A549 (cell line): Measurements from ENCODE around the gene FBXO10.

Source experiments
- HDAC2 ChIP-seq: fragments of 200-600 bp; sonication (generic); IDR thresholded peaks from 2 replicates; pipeline ENCODE4 v1.6.1; 2016
- NFE2L2 ChIP-seq: fragments of 150-350 bp; conservative IDR thresholded peaks from 2 replicates; pipeline ENCODE4 v1.6.1; 2014; ENCODE audit warnings: low read length
- NR3C1 ChIP-seq: fragments of >200 bp; sonication (Bioruptor Twin); formaldehyde crosslinking; IDR thresholded peaks from 3 replicates; pipeline ENCODE4 v1.6.1; 2017
- RFX5 ChIP-seq: fragments of 450-650 bp; IDR thresholded peaks from 2 replicates; pipeline ENCODE4 v1.7.1; 2014; ENCODE audit warnings: antibody characterized with exemption, mild to moderate bottlenecking, moderate library complexity
- TF ChIP-seq, protein P1 (sequence below): fragments of 200-600 bp; sonication (generic); IDR thresholded peaks from 2 replicates; pipeline ENCODE4 v1.6.1; 2016; ENCODE audit warnings: antibody characterized with exemption, mild to moderate bottlenecking, moderate library complexity
- TF ChIP-seq, protein P2 (sequence below): fragments of >200 bp; sonication (Bioruptor Twin); formaldehyde crosslinking; IDR thresholded peaks from 3 replicates; pipeline ENCODE4 v1.5.1; 2016

- TF ChIP-seq HDAC2 (no peak), NR3C1 (no peak), NFE2L2 (no peak), RFX5 (no peak)
- TF ChIP-seq, protein P1, sequence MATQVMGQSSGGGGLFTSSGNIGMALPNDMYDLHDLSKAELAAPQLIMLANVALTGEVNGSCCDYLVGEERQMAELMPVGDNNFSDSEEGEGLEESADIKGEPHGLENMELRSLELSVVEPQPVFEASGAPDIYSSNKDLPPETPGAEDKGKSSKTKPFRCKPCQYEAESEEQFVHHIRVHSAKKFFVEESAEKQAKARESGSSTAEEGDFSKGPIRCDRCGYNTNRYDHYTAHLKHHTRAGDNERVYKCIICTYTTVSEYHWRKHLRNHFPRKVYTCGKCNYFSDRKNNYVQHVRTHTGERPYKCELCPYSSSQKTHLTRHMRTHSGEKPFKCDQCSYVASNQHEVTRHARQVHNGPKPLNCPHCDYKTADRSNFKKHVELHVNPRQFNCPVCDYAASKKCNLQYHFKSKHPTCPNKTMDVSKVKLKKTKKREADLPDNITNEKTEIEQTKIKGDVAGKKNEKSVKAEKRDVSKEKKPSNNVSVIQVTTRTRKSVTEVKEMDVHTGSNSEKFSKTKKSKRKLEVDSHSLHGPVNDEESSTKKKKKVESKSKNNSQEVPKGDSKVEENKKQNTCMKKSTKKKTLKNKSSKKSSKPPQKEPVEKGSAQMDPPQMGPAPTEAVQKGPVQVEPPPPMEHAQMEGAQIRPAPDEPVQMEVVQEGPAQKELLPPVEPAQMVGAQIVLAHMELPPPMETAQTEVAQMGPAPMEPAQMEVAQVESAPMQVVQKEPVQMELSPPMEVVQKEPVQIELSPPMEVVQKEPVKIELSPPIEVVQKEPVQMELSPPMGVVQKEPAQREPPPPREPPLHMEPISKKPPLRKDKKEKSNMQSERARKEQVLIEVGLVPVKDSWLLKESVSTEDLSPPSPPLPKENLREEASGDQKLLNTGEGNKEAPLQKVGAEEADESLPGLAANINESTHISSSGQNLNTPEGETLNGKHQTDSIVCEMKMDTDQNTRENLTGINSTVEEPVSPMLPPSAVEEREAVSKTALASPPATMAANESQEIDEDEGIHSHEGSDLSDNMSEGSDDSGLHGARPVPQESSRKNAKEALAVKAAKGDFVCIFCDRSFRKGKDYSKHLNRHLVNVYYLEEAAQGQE, result no peak
- TF ChIP-seq, protein P2, sequence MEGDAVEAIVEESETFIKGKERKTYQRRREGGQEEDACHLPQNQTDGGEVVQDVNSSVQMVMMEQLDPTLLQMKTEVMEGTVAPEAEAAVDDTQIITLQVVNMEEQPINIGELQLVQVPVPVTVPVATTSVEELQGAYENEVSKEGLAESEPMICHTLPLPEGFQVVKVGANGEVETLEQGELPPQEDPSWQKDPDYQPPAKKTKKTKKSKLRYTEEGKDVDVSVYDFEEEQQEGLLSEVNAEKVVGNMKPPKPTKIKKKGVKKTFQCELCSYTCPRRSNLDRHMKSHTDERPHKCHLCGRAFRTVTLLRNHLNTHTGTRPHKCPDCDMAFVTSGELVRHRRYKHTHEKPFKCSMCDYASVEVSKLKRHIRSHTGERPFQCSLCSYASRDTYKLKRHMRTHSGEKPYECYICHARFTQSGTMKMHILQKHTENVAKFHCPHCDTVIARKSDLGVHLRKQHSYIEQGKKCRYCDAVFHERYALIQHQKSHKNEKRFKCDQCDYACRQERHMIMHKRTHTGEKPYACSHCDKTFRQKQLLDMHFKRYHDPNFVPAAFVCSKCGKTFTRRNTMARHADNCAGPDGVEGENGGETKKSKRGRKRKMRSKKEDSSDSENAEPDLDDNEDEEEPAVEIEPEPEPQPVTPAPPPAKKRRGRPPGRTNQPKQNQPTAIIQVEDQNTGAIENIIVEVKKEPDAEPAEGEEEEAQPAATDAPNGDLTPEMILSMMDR, result no peak
Measured at GRCh38 chr9:37512437-37512836, 63.7 kb downstream of the FBXO10 start.
